PFSK-1 (cell line): ENCODE data around the gene SMAD1.

Experiments
- FOXP2 ChIP-seq: optimal IDR thresholded peaks from 2 replicates; pipeline ENCODE3; 2011; ENCODE audit warnings: borderline replicate concordance, control low read depth, inconsistent platforms; ENCODE audit not compliant: insufficient read depth; ENCODE audit errors: extremely low read length, extremely low read depth
- POLR2AphosphoS5 ChIP-seq: IDR thresholded peaks from 2 replicates; pipeline ENCODE4 v1.6.1; 2012; ENCODE audit warnings: low read depth, mild to moderate bottlenecking, control low read depth, low read length, moderate library complexity
- SIN3A ChIP-seq: IDR thresholded peaks from 2 replicates; pipeline ENCODE4 v1.6.1; 2012; ENCODE audit warnings: mild to moderate bottlenecking, low read length, moderate library complexity, borderline replicate concordance; ENCODE audit not compliant: insufficient read depth
- TAF1 ChIP-seq: IDR thresholded peaks from 2 replicates; pipeline ENCODE4 v1.6.1; 2012; ENCODE audit warnings: low read length, control low read depth, borderline replicate concordance; ENCODE audit not compliant: insufficient read depth
- TF ChIP-seq, protein P1 (sequence below), 2 experiments: IDR thresholded peaks; 2 replicates each; pipeline versions ENCODE4 v1.6.1 to v1.8.0; 2011 to 2012; ENCODE audit warnings: low read depth in 2 of 2, low read length in 2 of 2, control low read depth in 1 of 2, inconsistent platforms in 1 of 2, mild to moderate bottlenecking in 1 of 2, moderate library complexity in 1 of 2; ENCODE audit not compliant: insufficient read depth in 1 of 2

The SMAD1 gene

GRCh38 chr4:145545031-145545430 is 63.4 kb downstream of the SMAD1 start:
- TF ChIP-seq SIN3A, result no peak
- TF ChIP-seq, protein P1, sequence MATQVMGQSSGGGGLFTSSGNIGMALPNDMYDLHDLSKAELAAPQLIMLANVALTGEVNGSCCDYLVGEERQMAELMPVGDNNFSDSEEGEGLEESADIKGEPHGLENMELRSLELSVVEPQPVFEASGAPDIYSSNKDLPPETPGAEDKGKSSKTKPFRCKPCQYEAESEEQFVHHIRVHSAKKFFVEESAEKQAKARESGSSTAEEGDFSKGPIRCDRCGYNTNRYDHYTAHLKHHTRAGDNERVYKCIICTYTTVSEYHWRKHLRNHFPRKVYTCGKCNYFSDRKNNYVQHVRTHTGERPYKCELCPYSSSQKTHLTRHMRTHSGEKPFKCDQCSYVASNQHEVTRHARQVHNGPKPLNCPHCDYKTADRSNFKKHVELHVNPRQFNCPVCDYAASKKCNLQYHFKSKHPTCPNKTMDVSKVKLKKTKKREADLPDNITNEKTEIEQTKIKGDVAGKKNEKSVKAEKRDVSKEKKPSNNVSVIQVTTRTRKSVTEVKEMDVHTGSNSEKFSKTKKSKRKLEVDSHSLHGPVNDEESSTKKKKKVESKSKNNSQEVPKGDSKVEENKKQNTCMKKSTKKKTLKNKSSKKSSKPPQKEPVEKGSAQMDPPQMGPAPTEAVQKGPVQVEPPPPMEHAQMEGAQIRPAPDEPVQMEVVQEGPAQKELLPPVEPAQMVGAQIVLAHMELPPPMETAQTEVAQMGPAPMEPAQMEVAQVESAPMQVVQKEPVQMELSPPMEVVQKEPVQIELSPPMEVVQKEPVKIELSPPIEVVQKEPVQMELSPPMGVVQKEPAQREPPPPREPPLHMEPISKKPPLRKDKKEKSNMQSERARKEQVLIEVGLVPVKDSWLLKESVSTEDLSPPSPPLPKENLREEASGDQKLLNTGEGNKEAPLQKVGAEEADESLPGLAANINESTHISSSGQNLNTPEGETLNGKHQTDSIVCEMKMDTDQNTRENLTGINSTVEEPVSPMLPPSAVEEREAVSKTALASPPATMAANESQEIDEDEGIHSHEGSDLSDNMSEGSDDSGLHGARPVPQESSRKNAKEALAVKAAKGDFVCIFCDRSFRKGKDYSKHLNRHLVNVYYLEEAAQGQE (IDR thresholded peaks at IDR 0.05; ENCODE audit: insufficient read depth in 1 of 2, low read depth in 2 of 2, low read length in 2 of 2), result no peak
- TF ChIP-seq TAF1, result no peak

- TF ChIP-seq, protein P1 (IDR thresholded peaks at IDR 0.05; ENCODE audit: insufficient read depth in 1 of 2, low read depth in 2 of 2, low read length in 2 of 2), result no peak
- TF ChIP-seq SIN3A, result no peak
- no peak for TF ChIP-seq FOXP2
- TF ChIP-seq POLR2AphosphoS5, result no peak
- TF ChIP-seq TAF1, result no peak
Observed at GRCh38 chr4:145545538-145546174, 64.0 kb downstream of the SMAD1 start.

DNA sequence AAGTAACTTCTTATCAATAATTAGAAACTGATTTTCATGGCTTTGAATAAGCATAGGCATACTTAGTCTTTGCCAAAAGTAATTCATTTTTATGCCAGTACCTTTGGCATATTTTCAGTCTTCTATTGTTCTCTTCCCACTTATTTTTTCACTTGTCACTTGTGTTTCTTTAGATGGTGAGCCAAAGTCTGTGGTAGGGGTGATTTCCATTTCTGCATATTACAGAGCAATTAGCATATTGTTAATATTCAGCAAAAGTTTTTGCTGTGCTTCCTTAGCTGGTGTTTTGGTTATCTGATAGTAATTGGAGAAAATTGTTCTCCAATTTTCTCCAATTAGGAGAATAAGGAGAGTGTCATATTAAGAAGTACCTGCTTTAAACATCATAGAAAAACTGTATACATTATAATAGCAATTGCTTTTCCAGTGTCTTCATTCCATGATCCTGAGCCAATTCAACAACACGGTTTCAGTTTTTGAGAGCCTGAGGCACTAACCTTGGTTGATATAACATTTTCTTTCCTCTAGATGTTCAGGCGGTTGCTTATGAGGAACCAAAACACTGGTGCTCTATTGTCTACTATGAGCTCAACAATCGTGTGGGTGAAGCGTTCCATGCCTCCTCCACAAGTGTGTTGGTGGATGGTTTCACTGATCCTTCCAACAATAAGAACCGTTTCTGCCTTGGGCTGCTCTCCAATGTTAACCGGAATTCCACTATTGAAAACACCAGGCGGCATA is 64.7 kb downstream of the SMAD1 start:
- TF ChIP-seq FOXP2 (no peak), TAF1 (no peak), SIN3A (no peak), POLR2AphosphoS5 (no peak)
- TF ChIP-seq, protein P1 (IDR thresholded peaks at IDR 0.05; ENCODE audit: insufficient read depth in 1 of 2, low read depth in 2 of 2, low read length in 2 of 2), result no peak

DNA sequence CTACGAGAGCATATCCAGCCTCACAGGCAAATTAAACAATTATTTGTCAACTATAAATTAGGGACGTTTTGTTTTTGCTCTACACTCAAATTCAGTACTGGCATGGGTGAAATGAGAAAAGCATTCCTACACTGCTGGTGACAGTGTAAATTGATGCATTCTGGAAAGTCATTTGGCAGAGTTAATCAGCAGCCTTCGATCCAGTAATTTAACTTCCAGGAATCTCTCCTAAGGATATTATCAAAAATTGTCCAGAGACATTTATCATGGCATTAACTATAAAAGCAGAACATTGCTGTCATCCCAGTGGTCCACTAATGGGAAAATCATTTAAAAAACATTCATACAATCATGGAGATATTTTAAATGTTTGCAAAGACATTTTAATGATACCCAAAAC is 70.0 kb downstream of the SMAD1 start:
- TF ChIP-seq FOXP2, result no peak

GRCh38 chr4:145552181-145552822 is 70.6 kb downstream of the SMAD1 start:
- TF ChIP-seq POLR2AphosphoS5, result no peak
- no peak for TF ChIP-seq SIN3A
- no peak for TF ChIP-seq TAF1
- no peak for TF ChIP-seq FOXP2
- TF ChIP-seq, protein P1 (IDR thresholded peaks at IDR 0.05; ENCODE audit: insufficient read depth in 1 of 2, low read depth in 2 of 2, low read length in 2 of 2), result no peak
